ENCODE data around the gene ITGB3. TPM values are rescaled to one million over a fixed set of nuclear protein-coding genes. Genes with fewer than 3 reads are reported as not detected.
A peak's percentile ranks its signal among the peaks of the same experiment; 100 is the strongest.

The ITGB3 gene
- total and polyA plus RNA-seq, 9 of the 15 experiments (the other 6 are each of a cell fraction or from before 2014, with no cell fraction given), result 0.08 to 2.6 (median 0.62) TPM; not detected in 1

- in situ Hi-C loops (cut with MboI) (loop anchor here (5.0 kb wide), 1 partner anchor 81 kb away; no protein-coding TSS in a partner anchor), intact Hi-C loops (cut with micrococcal nuclease) (loop anchor here (1.0 to 2.0 kb wide), 3 partner anchors 58 to 384 kb away; no protein-coding TSS in a partner anchor)
- no peaks in the 10 kb centered on the region for H3K27me3 ChIP-seq (ENCODE audit: control insufficient read depth in 2 of 2, insufficient read depth in 2 of 2, low read length in 2 of 2)
- 0 out of 3 replicates have a peak, but pooled peaks cover 2% of the 10 kb centered on the region for H3K36me3 ChIP-seq (ENCODE audit: control insufficient read depth, insufficient read depth, low read length)
- H2AFZ ChIP-seq (ENCODE audit: low read depth, low read length), result peak overlapping the region; percentile 86
- no peaks in the 10 kb centered on the region for H4K20me1 ChIP-seq (replicated peaks; ENCODE audit: control insufficient read depth, insufficient read depth, low read length)
- H3K4me2 ChIP-seq (ENCODE audit: insufficient read depth, low read length), result no peak overlapping the region; the same call in 1 of the 2 replicates
- FAIRE-seq (no peak), DNase-seq (ENCODE audit: extremely low read depth in 1 of 4, low spot score in 3 of 4) (no peak), ATAC-seq (peak; percentile 30; the same call in 1 of the 3 replicates)
- peaks cover 5 to 18% of the 10 kb centered on the region in 2 experiments; a peak in 3 of 5 replicates for H3K4me1 ChIP-seq (replicated peaks in 1 of 2; ENCODE audit: control insufficient read depth in 2 of 2, insufficient read depth in 2 of 2, low read length in 2 of 2)
- H3K9me3 ChIP-seq (replicated peaks; ENCODE audit: control insufficient read depth, insufficient read depth, low read depth, low read length), result no peaks in the 10 kb centered on the region
- H3K4me3 ChIP-seq, result no peak overlapping the region
- CTCF ChIA-PET (ENCODE audit: low intra/inter-chr PET ratio), result interaction anchor here (2.3 to 3.7 kb wide), 2 partner anchors 84 to 385 kb away, joined by 13 to 58 read pairs; no protein-coding TSS in a partner anchor
- H3K9ac ChIP-seq (ENCODE audit: insufficient read depth in 1 of 2, low read depth in 2 of 2, low read length in 2 of 2), result no peak overlapping the region
- WGBS (ENCODE audit: insufficient coverage, low coverage, missing lambda C conversion rate), result 58% methylated on average over 8 of the region's 10 CpGs
- H3K9me1 ChIP-seq (ENCODE audit: control insufficient read depth, insufficient read depth, low read length), result no peaks in the 10 kb centered on the region
- no peak overlapping the region for H3K27ac ChIP-seq (ENCODE audit: extremely low read depth, low read depth, low read length)
- no peaks in the 10 kb centered on the region for H3K79me2 ChIP-seq (ENCODE audit: control insufficient read depth, insufficient read depth, low read length)
- no TSS peak for BruUV-seq (replicated peaks)
- POLR2A ChIA-PET, result interaction anchor here (0.9 to 1.3 kb wide), 3 partner anchors 12 to 232 kb away, joined by 4 to 5 read pairs (median 4); no protein-coding TSS in a partner anchor
- TF ChIP-seq ZNF583 (CRISPR knock-in tag; IDR thresholded peaks at IDR 0.05) (no peak), CEBPB (tag; IDR thresholded peaks at IDR 0.05) (peak; percentile 87)
Measured at GRCh38 chr17:47230864-47231263, 22.8 kb upstream of the ITGB3 start.

- no peak for FAIRE-seq
- no peaks in the 10 kb centered on the region for H4K20me1 ChIP-seq (replicated peaks; ENCODE audit: control insufficient read depth, insufficient read depth, low read length)
- H3K36me3 ChIP-seq (ENCODE audit: control insufficient read depth, insufficient read depth, low read length), result 0 out of 3 replicates have a peak, but pooled peaks cover under 1% of the 10 kb centered on the region
- BruUV-seq (replicated peaks), result no TSS peak
- intact Hi-C loops (cut with micrococcal nuclease), result loop anchor here (2.0 kb wide), 2 partner anchors 57 to 383 kb away; no protein-coding TSS in a partner anchor
- 0 out of 2 replicates have a peak overlapping the region, but pooled peaks have one; percentile 17 for H2AFZ ChIP-seq (ENCODE audit: low read depth, low read length)
- ATAC-seq, result no peak
- H3K9ac ChIP-seq (ENCODE audit: insufficient read depth in 1 of 2, low read depth in 2 of 2, low read length in 2 of 2), result no peak overlapping the region
- H3K27me3 ChIP-seq (ENCODE audit: control insufficient read depth in 2 of 2, insufficient read depth in 2 of 2, low read length in 2 of 2), result no peaks in the 10 kb centered on the region
- H3K9me1 ChIP-seq (ENCODE audit: control insufficient read depth, insufficient read depth, low read length), result no peaks in the 10 kb centered on the region
- H3K27ac ChIP-seq (ENCODE audit: extremely low read depth, low read depth, low read length), result no peak overlapping the region
- no peaks in the 10 kb centered on the region for H3K79me2 ChIP-seq (ENCODE audit: control insufficient read depth, insufficient read depth, low read length)
- TF ChIP-seq, protein P1, sequence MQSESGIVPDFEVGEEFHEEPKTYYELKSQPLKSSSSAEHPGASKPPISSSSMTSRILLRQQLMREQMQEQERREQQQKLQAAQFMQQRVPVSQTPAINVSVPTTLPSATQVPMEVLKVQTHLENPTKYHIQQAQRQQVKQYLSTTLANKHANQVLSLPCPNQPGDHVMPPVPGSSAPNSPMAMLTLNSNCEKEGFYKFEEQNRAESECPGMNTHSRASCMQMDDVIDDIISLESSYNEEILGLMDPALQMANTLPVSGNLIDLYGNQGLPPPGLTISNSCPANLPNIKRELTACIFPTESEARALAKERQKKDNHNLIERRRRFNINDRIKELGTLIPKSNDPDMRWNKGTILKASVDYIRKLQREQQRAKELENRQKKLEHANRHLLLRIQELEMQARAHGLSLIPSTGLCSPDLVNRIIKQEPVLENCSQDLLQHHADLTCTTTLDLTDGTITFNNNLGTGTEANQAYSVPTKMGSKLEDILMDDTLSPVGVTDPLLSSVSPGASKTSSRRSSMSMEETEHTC (IDR thresholded peaks at IDR 0.05), result no peak
- TF ChIP-seq ZNF644 (tag; IDR thresholded peaks at IDR 0.05; ENCODE audit: low read depth), result no peak
- no peaks in the 10 kb centered on the region for H3K9me3 ChIP-seq (replicated peaks; ENCODE audit: control insufficient read depth, insufficient read depth, low read depth, low read length)
- H3K4me1 ChIP-seq (replicated peaks in 1 of 2; ENCODE audit: control insufficient read depth in 2 of 2, insufficient read depth in 2 of 2, low read length in 2 of 2), result peaks cover 5 to 18% of the 10 kb centered on the region in 2 experiments; a peak in 3 of 5 replicates
- no peak overlapping the region for H3K4me2 ChIP-seq (ENCODE audit: insufficient read depth, low read length)
- H3K4me3 ChIP-seq, result no peak overlapping the region
- CTCF ChIA-PET (ENCODE audit: low intra/inter-chr PET ratio), result interaction anchor here (3.7 kb wide), 1 partner anchor 84 kb away, joined by 58 read pairs; no protein-coding TSS in a partner anchor
- DNase-seq (ENCODE audit: extremely low read depth in 1 of 4, low spot score in 3 of 4), result no peak
- 48% methylated on average over 3 of the region's 3 CpGs for WGBS (ENCODE audit: insufficient coverage, low coverage, missing lambda C conversion rate)
- POLR2A ChIA-PET, result interaction anchor here (0.6 to 1.3 kb wide), 3 partner anchors 11 to 232 kb away, joined by 3 to 5 read pairs (median 4); no protein-coding TSS in a partner anchor
- in situ Hi-C loops (cut with MboI), result loop anchor here (5.0 kb wide), 1 partner anchor 81 kb away; no protein-coding TSS in a partner anchor
Measured at GRCh38 chr17:47231334-47231733, 22.3 kb upstream of the ITGB3 start.
